Breast epithelium (tissue), 4 donors: ENCODE data around the gene ILDR2. TPM values are rescaled to one million over a fixed set of nuclear protein-coding genes. Genes with fewer than 3 reads are reported as not detected.

Experiments
- DNase-seq, 2 donors: peaks; one replicate each; pipeline ENCODE4 v3.0.0-alpha.2; 2019; ENCODE audit warnings: low spot score in 2 of 2
- H3K27ac ChIP-seq, 2 donors: fragments of 200-600 bp; sonication (generic) in 1 of 2; one replicate each; pipeline ENCODE4 v1.5.1; 2016 to 2019; ENCODE audit warnings: mild to moderate bottlenecking in 1 of 2
- H3K27me3 ChIP-seq, 2 donors: fragments of 200-600 bp; sonication (generic) in 1 of 2; one replicate each; pipeline versions ENCODE4 v1.5.1 to v1.6.0; 2017 to 2019; ENCODE audit warnings: control low read depth in 1 of 2, mild to moderate bottlenecking in 1 of 2
- H3K36me3 ChIP-seq: fragments of 200-600 bp; one replicate; pipeline ENCODE4 v1.5.1; 2019
- H3K4me1 ChIP-seq, 2 donors: fragments of 200-600 bp; sonication (generic); one replicate each; pipeline ENCODE4 v1.5.1; 2016 to 2019; ENCODE audit warnings: control low read depth in 1 of 2
- H3K4me3 ChIP-seq, 3 donors: fragments of 200-600 bp; sonication (generic); 1 replicate in 2 of 3; 2 replicates in 1 of 3; pipeline ENCODE4 v1.5.1; 2016 to 2019; ENCODE audit warnings: mild to moderate bottlenecking in 3 of 3, moderate library complexity in 2 of 3
- H3K9me3 ChIP-seq, 2 donors: fragments of 200-600 bp; sonication (generic) in 1 of 2; one replicate each; pipeline ENCODE4 v1.5.1; 2016 to 2019; ENCODE audit warnings: control low read depth in 1 of 2
- CTCF ChIP-seq, 3 donors: fragments of 450-650 bp; IDR thresholded peaks; one replicate each; pipeline ENCODE4 v1.5.1; 2016 to 2017; ENCODE audit warnings: antibody characterized with exemption in 3 of 3, mild to moderate bottlenecking in 3 of 3, moderate library complexity in 3 of 3
- POLR2A ChIP-seq: fragments of 450-650 bp; IDR thresholded peaks from one replicate; pipeline ENCODE4 v1.6.1; 2016; ENCODE audit warnings: antibody characterized with exemption, mild to moderate bottlenecking, moderate library complexity
- POLR2AphosphoS5 ChIP-seq, 3 donors: sonication (generic); formaldehyde crosslinking; IDR thresholded peaks; one replicate each; pipeline ENCODE4 v1.6.1; 2017; ENCODE audit warnings: antibody characterized with exemption in 3 of 3
- intact Hi-C: fragments of 100-400 bp; cut with DNase I; formaldehyde crosslinking; loops from one replicate; pipeline ENCODE4 v1.15.1; 2023; ENCODE audit warnings: low total_unique reads
- total RNA-seq, 3 donors: library from RNA; depleted of rRNA; stranded (reverse); fragments of >200 nt; gene quantifications; one replicate each; pipeline ENCODE4 v1.1.0, GENCODE V29; 2016

The ILDR2 gene
- total RNA-seq, 3 donors from 2014 or later = 1.9 TPM; not detected in 2

GRCh38 chr1:166907763-166908162 lies 67.6 kb downstream of the ILDR2 start:
- H3K9me3 ChIP-seq = no peaks in the 10 kb centered on the region
- no peak overlapping the region for H3K27ac ChIP-seq
- no peak overlapping the region for H3K4me3 ChIP-seq
- intact Hi-C loops = no loop called here
- no peaks in the 10 kb centered on the region for H3K27me3 ChIP-seq
- no peaks in the 10 kb centered on the region for H3K36me3 ChIP-seq
- DNase-seq = no peak
- H3K4me1 ChIP-seq = no peaks in the 10 kb centered on the region
- TF ChIP-seq POLR2AphosphoS5 (IDR thresholded peaks at IDR 0.05) = no peak
- TF ChIP-seq POLR2A = no peak

GRCh38 chr1:166907051-166907450 lies 68.3 kb downstream of the ILDR2 start:
- TF ChIP-seq POLR2A = no peak
- no peak for TF ChIP-seq CTCF (IDR thresholded peaks at IDR 0.05)
- no peak for TF ChIP-seq POLR2AphosphoS5 (IDR thresholded peaks at IDR 0.05)
- H3K4me1 ChIP-seq = no peaks in the 10 kb centered on the region
- no peaks in the 10 kb centered on the region for H3K27me3 ChIP-seq
- no peak overlapping the region for H3K4me3 ChIP-seq
- H3K27ac ChIP-seq = no peak overlapping the region
- H3K9me3 ChIP-seq = no peaks in the 10 kb centered on the region
- H3K36me3 ChIP-seq = no peaks in the 10 kb centered on the region
- intact Hi-C loops = no loop called here
- DNase-seq = no peak

GRCh38 chr1:166906647-166907046 lies 68.7 kb downstream of the ILDR2 start:
- Histone ChIP-seq H3K4me1 (no peaks in the 10 kb centered on the region), H3K4me3 (no peak overlapping the region), H3K9me3 (no peaks in the 10 kb centered on the region), H3K27me3 (no peaks in the 10 kb centered on the region), H3K36me3 (no peaks in the 10 kb centered on the region), H3K27ac (no peak overlapping the region)
- TF ChIP-seq POLR2AphosphoS5 (IDR thresholded peaks at IDR 0.05) = no peak
- TF ChIP-seq POLR2A = no peak
- no peak for TF ChIP-seq CTCF (IDR thresholded peaks at IDR 0.05)
- intact Hi-C loops = no loop called here
- DNase-seq = no peak

GRCh38 chr1:166905900-166906299 lies 69.4 kb downstream of the ILDR2 start:
- intact Hi-C loops = no loop called here
- no peaks in the 10 kb centered on the region for H3K36me3 ChIP-seq

GRCh38 chr1:166905136-166905535 lies 70.2 kb downstream of the ILDR2 start:
- H3K27ac ChIP-seq = peak overlapping the region in 1 of 2 donors; percentile 43
- intact Hi-C loops = no loop called here

More at GRCh38 chr1:166905900-166906299, 69.4 kb downstream of the ILDR2 start:
- Histone ChIP-seq H3K4me1 (no peaks in the 10 kb centered on the region), H3K9me3 (no peaks in the 10 kb centered on the region), H3K4me3 (no peak overlapping the region), H3K27ac (peak overlapping the region in 1 of 2 donors; percentile 43), H3K27me3 (no peaks in the 10 kb centered on the region)
- no peak for TF ChIP-seq CTCF (IDR thresholded peaks at IDR 0.05)
- TF ChIP-seq POLR2A = no peak
- TF ChIP-seq POLR2AphosphoS5 (IDR thresholded peaks at IDR 0.05) = no peak
- DNase-seq = no peak

More at GRCh38 chr1:166905136-166905535, 70.2 kb downstream of the ILDR2 start:
- H3K9me3 ChIP-seq = no peaks in the 10 kb centered on the region
- no peak for TF ChIP-seq POLR2AphosphoS5 (IDR thresholded peaks at IDR 0.05)
- TF ChIP-seq POLR2A = no peak
- no peak for TF ChIP-seq CTCF (IDR thresholded peaks at IDR 0.05)
- DNase-seq = no peak
- H3K27me3 ChIP-seq = no peaks in the 10 kb centered on the region
- no peaks in the 10 kb centered on the region for H3K36me3 ChIP-seq
- no peak overlapping the region for H3K4me3 ChIP-seq
- no peaks in the 10 kb centered on the region for H3K4me1 ChIP-seq
